Lung (tissue), 12 donors: Measurements from ENCODE around the gene TAPT1. TPM values are rescaled to one million over a fixed set of nuclear protein-coding genes. Genes with fewer than 3 reads are reported as not detected.

Source experiments
- ATAC-seq: fragments of 200-7000 bp; cut with Tn5 transposase; one replicate; pipeline ENCODE4 v1.9.1; 2020; ENCODE audit warnings: moderate number of reproducible peaks; ENCODE audit not compliant: insufficient read depth, low FRiP score
- DNase-seq, 3 donors: peaks; one replicate each; pipeline ENCODE4 v3.0.0-alpha.2; 2013 to 2017
- H3K27ac ChIP-seq, 2 donors: one replicate each; pipeline ENCODE4 v1.5.1; 2013; ENCODE audit warnings: mild to moderate bottlenecking in 2 of 2, moderate library complexity in 2 of 2, control low read depth in 1 of 2, inconsistent platforms in 1 of 2, low read depth in 1 of 2, low read length in 1 of 2
- H3K27me3 ChIP-seq, 3 donors: one replicate each; pipeline ENCODE4 v1.5.1; 2013; ENCODE audit warnings: low read length in 2 of 3; ENCODE audit not compliant: control insufficient read depth in 3 of 3, insufficient read depth in 3 of 3
- H3K36me3 ChIP-seq, 4 donors: one replicate each; pipeline ENCODE4 v1.5.1; 2013; ENCODE audit warnings: low read length in 4 of 4, mild to moderate bottlenecking in 1 of 4, moderate library complexity in 1 of 4; ENCODE audit not compliant: control insufficient read depth in 4 of 4, insufficient read depth in 4 of 4
- H3K4me1 ChIP-seq, 5 donors: one replicate each; pipeline ENCODE4 v1.5.1; 2013; ENCODE audit warnings: low read length in 5 of 5, mild to moderate bottlenecking in 2 of 5, moderate library complexity in 1 of 5; ENCODE audit not compliant: control insufficient read depth in 5 of 5, insufficient read depth in 5 of 5
- H3K4me3 ChIP-seq: one replicate; pipeline ENCODE4 v1.5.1; 2013; ENCODE audit warnings: mild to moderate bottlenecking, control low read depth, moderate library complexity
- H3K9ac ChIP-seq, 2 donors: one replicate each; pipeline ENCODE4 v1.5.1; 2013; ENCODE audit warnings: low read length in 2 of 2, control low read depth in 1 of 2; ENCODE audit not compliant: insufficient read depth in 1 of 2
- H3K9me3 ChIP-seq, 4 donors: one replicate each; pipeline ENCODE4 v1.5.1; 2013; ENCODE audit warnings: low read length in 3 of 4, mild to moderate bottlenecking in 1 of 4, moderate library complexity in 1 of 4; ENCODE audit not compliant: control insufficient read depth in 4 of 4, insufficient read depth in 3 of 4
- WGBS, 2 donors: extraction: QIAGEN DNeasy Blood & Tissue Kit; methylation state at CpG; one replicate each; pipeline ENCODE4 v1.1.7; 2013; 5-methylcytosine and 5-hydroxymethylcytosine counted together
- polyA plus RNA-seq, 2 donors: library from polyadenylated mRNA; stranded (reverse); fragments of 200-250 nt; gene quantifications; one replicate each; pipeline ENCODE4 v1.2.1, GENCODE V29; 2013
- total RNA-seq, 2 donors: library from RNA; depleted of rRNA in 1 of 2; stranded (reverse); fragments of >200 nt in 1 of 2; gene quantifications; one replicate each; pipeline ENCODE4 v1.2.1, GENCODE V29; 2014 to 2021
- TF ChIP-seq, protein P1 (sequence below): IDR thresholded peaks from 2 replicates; pipeline ENCODE4 v1.5.1; 2012; ENCODE audit warnings: mild to moderate bottlenecking; ENCODE audit errors: control extremely low read depth, extremely low read depth
- donor health status: control.
- donor health status: control.
- donor health status: Bipolar disorder and iron deficiency.
- donor health status: healthy.
- donor health status: DM: yes; HTN: yes; CAD: no.

The TAPT1 gene
- total and polyA plus RNA-seq, 4 donors = 13.8 to 102 (median 30.2) TPM

DNA sequence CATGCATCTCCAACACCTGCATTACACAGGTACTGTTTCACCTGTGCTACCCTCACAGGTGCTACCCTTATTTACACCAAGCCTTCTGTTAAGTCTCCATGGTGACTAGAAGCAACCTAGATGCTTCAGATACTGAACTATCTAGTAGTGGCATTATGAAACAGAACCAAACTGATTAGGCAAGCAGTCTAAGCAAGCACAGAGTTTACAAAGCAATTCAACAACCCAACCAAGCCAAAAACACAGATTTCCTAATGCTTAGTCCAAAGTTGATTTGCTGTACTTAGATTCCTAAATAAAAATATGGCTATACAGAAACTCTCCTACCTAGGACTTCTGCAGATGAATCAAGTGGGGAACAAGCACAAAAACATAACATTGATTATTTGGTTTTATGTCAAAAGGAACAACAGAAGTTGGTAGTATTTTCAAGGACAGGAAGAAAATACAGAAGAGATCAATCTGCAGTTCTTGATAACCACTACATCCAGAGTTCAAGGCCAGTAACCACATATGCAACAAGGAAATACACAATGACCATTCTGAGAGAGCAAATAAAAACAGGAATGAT lies 3.2 kb downstream of the TAPT1 start:
- DNase-seq (peak in 2 of 3 donors; percentile 46 to 72), ATAC-seq (no peak)
- Histone ChIP-seq H3K9ac (peak overlapping the region in 1 of 2 donors; percentile 98), H3K27me3 (no peaks in the 10 kb centered on the region), H3K9me3 (no peaks in the 10 kb centered on the region), H3K4me1 (peaks cover 5 to 37% (median 23%) of the 10 kb centered on the region in 5 donors), H3K36me3 (peaks cover 0 to 7% (median 1%) of the 10 kb centered on the region in 4 donors), H3K27ac (peak overlapping the region in 1 of 2 donors; percentile 6), H3K4me3 (no peak overlapping the region)
- TF ChIP-seq, protein P1, sequence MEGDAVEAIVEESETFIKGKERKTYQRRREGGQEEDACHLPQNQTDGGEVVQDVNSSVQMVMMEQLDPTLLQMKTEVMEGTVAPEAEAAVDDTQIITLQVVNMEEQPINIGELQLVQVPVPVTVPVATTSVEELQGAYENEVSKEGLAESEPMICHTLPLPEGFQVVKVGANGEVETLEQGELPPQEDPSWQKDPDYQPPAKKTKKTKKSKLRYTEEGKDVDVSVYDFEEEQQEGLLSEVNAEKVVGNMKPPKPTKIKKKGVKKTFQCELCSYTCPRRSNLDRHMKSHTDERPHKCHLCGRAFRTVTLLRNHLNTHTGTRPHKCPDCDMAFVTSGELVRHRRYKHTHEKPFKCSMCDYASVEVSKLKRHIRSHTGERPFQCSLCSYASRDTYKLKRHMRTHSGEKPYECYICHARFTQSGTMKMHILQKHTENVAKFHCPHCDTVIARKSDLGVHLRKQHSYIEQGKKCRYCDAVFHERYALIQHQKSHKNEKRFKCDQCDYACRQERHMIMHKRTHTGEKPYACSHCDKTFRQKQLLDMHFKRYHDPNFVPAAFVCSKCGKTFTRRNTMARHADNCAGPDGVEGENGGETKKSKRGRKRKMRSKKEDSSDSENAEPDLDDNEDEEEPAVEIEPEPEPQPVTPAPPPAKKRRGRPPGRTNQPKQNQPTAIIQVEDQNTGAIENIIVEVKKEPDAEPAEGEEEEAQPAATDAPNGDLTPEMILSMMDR = no peak

DNA sequence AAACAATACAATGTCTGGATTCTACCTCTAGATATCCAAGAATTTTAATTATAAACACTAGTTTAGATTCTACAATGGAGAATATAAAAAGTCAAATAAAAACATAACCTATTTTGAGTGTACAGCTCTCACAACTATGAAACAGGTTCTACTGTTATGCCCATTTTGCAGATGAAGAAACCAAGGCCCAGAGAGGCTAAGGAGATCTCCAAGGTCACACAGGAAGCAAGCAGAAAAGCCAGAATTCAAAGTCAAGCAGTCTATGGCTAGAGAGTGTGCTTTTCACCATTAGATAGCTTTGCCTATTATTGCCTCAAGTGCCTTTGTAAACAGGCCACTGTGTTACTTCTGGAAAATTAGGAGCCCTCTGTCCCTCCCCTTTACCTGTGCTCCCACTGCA lies 7.3 kb downstream of the TAPT1 start:
- no peak for ATAC-seq
- peaks cover 0 to 36% (median 13%) of the 10 kb centered on the region in 5 donors for H3K4me1 ChIP-seq
- TF ChIP-seq, protein P1 = no peak

DNA sequence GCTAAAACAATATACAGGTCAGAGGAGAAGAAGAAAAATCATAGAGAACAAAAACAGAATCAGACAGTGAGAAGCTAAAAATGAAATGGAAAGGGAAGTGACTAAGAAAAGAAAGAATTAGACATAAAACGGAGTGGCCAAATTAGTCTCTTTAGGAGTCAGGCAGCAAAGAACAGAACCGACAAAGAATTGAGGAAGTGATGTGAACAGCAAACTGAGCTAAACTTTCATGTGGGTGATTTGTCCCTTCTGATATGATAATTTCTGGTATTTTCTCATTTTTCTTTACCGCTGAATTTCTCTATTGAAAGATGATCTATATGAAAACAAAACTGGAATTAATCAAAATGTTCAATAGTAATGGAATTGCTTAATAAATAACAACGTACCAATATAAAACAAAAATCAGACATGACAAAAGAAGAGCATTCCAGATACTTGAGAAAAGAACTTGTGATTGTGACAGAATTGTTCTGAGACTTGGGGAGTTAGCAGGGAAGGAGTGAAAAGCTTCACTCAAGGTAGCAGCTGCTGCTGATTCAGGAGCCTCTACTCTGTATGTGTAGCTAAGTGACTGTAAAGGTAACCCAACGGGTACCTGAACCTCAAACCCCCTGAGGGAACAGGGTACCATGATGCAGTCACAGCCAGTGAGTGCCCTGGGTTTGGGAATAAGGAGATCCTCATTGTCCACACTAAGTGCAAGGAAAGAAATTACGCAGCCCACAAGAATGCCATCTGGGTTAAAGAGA lies 8.8 kb downstream of the TAPT1 start:
- H3K9me3 ChIP-seq = no peaks in the 10 kb centered on the region
- H3K4me3 ChIP-seq = no peak overlapping the region
- H3K36me3 ChIP-seq = peaks cover 0 to 13% (median 2%) of the 10 kb centered on the region in 4 donors
- no peaks in the 10 kb centered on the region for H3K27me3 ChIP-seq
- no peak for DNase-seq
- peak overlapping the region in 1 of 2 donors; percentile 17 for H3K27ac ChIP-seq
- peaks cover 0 to 30% (median 1%) of the 10 kb centered on the region in 5 donors for H3K4me1 ChIP-seq
- no peak overlapping the region for H3K9ac ChIP-seq
- no peak for ATAC-seq
- 57 to 73% methylated on average over 6 of the region's 6 CpGs for WGBS, 2 donors
- TF ChIP-seq, protein P1 = no peak

More for the DNA sequence above, 7.3 kb downstream of the TAPT1 start:
- Histone ChIP-seq H3K36me3 (peaks cover 0 to 13% (median 1%) of the 10 kb centered on the region in 4 donors), H3K9ac (no peak overlapping the region), H3K27ac (no peak overlapping the region), H3K4me3 (no peak overlapping the region), H3K9me3 (no peaks in the 10 kb centered on the region), H3K27me3 (no peaks in the 10 kb centered on the region)
- DNase-seq = no peak
